ENCODE measurements around the gene ETS1.

ETS1 gene

DNA sequence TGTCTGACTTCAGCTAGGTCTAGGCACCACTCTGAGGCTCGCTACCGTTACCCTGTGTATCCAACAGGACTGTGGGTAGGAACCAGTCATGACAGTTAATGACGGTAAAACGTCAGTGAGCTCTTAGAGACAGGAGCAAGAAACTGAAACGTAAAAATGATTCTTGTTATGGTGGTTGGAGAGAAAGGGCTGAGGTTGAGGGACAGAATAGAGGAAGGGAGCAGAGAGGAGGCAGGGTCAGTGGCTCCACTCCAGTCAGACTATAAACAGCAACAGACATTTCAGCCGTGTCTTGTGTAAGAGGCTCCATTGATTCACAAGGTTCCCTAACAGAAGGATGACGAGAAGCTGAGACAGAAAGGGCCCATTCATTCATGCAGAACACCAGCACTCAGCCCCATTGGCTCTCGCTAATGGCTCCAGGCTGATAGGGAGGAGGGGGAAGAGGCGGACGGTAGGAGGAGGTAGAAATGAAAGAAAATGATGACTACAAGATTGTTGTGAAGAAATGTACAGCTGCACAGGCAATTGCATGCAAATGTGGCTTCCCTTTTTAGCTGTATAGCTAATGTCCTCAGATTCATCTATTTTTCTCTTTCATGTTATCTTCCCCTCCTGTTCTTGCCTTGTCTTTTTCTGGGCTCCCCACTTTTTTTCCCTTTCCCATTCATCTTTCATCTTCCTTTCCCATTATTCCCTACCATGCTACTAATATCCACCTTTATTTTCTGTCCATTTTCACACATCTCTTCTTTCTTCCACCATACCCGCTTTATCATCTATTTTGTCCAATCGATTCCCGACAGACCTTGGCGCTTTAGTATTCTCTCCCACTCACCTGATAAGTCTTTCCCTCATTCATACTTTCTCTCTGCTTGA lies 34.3 kb downstream of the ETS1 start:
- DNase-seq (ENCODE audit: extremely low read depth, low read depth) = no peak

DNA sequence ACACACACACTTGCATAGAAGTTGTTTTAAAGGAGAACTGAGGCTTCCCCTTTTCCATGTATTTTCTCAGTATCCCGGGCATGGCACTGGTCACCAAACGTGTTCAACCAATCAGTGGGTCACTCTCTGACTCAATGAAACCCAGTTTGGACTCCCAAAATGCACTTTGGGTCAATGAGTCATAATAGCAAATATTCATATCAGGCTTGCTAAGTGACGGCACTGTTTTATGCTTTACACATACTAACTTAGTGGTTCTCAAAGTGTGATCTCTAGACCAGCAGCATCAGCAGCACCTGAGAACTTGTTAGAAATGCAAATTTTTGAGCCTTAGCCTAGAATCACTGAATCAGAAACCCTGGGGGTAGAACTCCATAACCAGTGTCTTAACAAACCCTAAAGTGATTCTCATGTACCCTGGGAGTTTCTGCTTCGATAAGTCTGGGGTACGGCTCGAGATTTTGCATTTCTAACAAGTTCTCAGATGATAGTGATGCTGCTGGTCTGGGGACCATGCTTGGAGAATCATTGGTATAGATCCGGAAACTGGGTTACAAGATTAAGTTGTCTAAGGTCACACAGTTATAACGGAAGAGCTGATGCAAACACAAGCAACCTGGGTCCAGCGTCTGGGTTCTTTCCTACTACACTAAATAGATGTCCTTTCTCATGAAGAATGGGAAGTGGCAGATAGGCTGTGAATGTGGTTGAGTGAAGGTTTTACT lies 35.6 kb downstream of the ETS1 start:
- TF ChIP-seq, protein P1, sequence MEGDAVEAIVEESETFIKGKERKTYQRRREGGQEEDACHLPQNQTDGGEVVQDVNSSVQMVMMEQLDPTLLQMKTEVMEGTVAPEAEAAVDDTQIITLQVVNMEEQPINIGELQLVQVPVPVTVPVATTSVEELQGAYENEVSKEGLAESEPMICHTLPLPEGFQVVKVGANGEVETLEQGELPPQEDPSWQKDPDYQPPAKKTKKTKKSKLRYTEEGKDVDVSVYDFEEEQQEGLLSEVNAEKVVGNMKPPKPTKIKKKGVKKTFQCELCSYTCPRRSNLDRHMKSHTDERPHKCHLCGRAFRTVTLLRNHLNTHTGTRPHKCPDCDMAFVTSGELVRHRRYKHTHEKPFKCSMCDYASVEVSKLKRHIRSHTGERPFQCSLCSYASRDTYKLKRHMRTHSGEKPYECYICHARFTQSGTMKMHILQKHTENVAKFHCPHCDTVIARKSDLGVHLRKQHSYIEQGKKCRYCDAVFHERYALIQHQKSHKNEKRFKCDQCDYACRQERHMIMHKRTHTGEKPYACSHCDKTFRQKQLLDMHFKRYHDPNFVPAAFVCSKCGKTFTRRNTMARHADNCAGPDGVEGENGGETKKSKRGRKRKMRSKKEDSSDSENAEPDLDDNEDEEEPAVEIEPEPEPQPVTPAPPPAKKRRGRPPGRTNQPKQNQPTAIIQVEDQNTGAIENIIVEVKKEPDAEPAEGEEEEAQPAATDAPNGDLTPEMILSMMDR (IDR thresholded peaks at IDR 0.05; ENCODE audit: low read depth, low read length, missing control alignments) = no peak
- DNase-seq (ENCODE audit: extremely low read depth, low read depth) = no peak
- no peak overlapping the region for H3K4me3 ChIP-seq (replicated peaks; ENCODE audit: low read depth, low read length)

More for the DNA sequence above, 34.3 kb downstream of the ETS1 start:
- H3K4me3 ChIP-seq (replicated peaks; ENCODE audit: low read depth, low read length) = no peak overlapping the region
- TF ChIP-seq, protein P1 (IDR thresholded peaks at IDR 0.05; ENCODE audit: low read depth, low read length, missing control alignments) = no peak

DNA sequence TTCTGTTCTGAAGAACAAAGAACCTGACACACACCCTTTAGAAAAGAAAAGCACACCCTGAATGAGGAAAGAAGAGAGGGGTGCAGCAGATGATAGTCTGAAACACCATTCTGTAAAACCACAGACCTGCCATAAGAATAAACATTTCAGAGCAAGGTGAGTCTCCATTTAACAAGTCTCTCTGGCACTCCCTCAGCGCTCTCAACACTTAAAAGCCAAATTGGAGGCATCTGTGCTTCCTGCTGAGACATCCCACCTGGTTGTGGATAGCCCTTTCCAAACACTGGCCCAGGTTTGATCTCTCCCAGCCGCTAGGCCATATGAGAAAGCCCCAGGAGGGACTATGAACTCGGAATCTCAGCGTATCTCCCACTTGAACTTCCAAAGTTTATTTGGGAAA lies 36.3 kb downstream of the ETS1 start:
- TF ChIP-seq, protein P1 (IDR thresholded peaks at IDR 0.05; ENCODE audit: low read depth, low read length, missing control alignments) = no peak
- H3K4me3 ChIP-seq (replicated peaks; ENCODE audit: low read depth, low read length) = no peak overlapping the region
- DNase-seq (ENCODE audit: extremely low read depth, low read depth) = no peak

DNA sequence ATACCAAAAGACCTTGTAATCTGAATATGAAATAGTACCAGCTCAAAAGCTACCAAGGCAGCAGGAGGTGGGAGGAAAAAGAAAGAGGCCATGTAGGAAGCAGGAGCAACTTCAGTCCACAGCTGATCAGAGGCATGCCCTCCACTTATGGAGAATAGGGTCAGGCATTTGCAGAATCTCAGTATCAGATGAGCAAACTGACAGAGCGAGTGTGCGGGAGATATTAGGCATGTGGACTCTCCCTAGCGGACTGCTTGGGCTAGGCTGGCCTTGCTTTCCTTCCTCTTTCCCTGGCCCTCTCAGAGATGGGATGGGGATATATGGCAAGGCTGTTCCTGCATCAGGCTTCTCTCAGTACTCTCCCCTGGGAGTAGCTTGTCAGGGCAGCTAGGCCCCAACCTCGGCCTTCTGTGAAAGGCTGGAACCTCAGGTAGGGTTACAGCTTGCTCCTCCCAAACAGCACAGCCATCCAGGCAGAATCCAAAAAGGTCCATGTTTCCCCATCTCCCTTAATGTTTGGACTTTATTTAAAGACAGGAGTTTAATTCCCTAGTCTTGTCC lies 37.0 kb downstream of the ETS1 start:
- TF ChIP-seq, protein P1 (IDR thresholded peaks at IDR 0.05; ENCODE audit: low read depth, low read length, missing control alignments) = no peak
- DNase-seq (ENCODE audit: extremely low read depth, low read depth) = no peak
- H3K4me3 ChIP-seq (replicated peaks; ENCODE audit: low read depth, low read length) = no peak overlapping the region

DNA sequence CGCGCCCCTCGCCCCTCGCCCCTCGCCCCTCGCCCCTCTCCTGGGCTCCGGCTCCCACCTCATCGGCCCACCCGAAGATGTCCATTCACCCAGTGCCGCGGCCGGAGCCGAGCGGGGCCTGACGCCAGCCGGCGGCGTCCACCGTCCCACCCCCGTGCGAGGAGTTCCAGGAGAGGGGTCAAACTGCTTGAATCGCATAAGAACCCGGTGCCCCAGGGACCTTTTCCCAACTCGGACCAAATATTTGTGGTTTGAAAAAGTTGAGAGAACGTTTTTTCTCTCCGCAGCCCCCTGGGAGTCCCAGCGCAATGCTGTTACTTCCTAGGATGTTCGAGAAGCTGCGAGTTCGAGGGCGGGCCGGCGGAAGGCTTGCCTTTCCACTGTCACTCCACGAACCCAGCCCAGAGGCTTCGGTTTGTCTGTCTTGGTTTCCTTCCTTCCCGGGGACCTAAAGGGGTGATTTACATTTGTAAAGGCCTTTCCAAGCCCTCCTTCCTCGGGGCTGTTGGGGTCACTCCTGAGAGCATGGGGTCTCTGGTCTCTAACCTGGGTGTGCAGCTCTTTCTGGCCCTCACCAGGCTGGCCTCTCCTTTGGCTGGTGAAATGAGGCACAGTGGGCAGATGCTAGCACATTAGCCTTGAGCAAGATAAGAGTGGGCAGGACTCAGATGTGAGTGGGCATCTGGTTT lies 38.0 kb downstream of the ETS1 start:
- no peak for DNase-seq (ENCODE audit: extremely low read depth, low read depth)
- peak overlapping the region; percentile 32; the same call in 1 of the 2 replicates for H3K4me3 ChIP-seq (replicated peaks; ENCODE audit: low read depth, low read length)
- TF ChIP-seq, protein P1 (IDR thresholded peaks at IDR 0.05; ENCODE audit: low read depth, low read length, missing control alignments) = no peak

DNA sequence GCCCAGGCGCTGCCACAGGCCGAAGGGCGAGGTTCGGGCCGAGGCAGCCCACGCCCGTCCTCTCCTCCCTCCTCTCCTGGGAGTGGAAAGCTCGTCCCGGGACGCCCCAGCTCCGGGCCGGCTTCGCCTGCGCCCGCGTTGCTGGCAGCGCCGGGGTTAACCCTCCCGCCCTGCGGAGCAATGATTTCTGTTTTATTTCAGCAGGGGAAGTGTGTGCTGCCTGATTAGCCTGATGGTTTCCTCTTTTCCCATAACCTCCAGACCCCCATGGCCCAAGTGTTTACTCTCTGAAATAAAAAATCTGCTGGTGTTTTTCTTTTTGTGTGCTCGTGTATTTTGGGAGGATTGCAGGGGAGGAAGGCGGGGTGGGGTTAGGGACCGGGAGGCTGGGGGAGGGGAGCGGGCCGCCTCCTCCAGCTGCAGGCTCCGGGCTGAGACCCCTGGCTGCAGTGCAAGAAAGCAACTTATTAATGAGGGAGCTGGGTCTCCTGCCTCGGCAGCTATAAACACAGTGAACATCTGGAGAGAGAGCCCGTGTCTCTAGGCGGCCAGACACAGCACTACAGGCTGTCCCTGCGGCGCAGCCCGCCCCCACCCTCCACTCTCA lies 38.6 kb downstream of the ETS1 start:
- TF ChIP-seq, protein P1 (IDR thresholded peaks at IDR 0.05; ENCODE audit: low read depth, low read length, missing control alignments) = no peak
- peak overlapping the region; percentile 32 for H3K4me3 ChIP-seq (replicated peaks; ENCODE audit: low read depth, low read length)
- no peak for DNase-seq (ENCODE audit: extremely low read depth, low read depth)

Data from HFF-Myc (cell line).